Measurements from ENCODE around the gene IMPA2. TPM values are rescaled to one million over a fixed set of nuclear protein-coding genes. Genes with fewer than 3 reads are reported as not detected.
A peak's percentile ranks its signal among the peaks of the same experiment; 100 is the strongest.

Gene IMPA2
- total RNA-seq, 2 experiments from 2014 or later = 1.7 to 2.5 TPM

GRCh38 chr18:11980494-11981191, 664 bp upstream of the IMPA2 start:
- Histone ChIP-seq H3K27me3 (ENCODE audit: control insufficient read depth in 1 of 2, insufficient read depth in 2 of 2, low read length in 2 of 2) (no peaks in the 10 kb centered on the region), H3K4me1 (ENCODE audit: insufficient read depth, low read length) (peaks cover 19% of the 10 kb centered on the region), H3K9me3 (ENCODE audit: control insufficient read depth in 1 of 2, insufficient read depth in 1 of 2, low read length in 2 of 2) (no peaks in the 10 kb centered on the region), H3K4me3 (ENCODE audit: low read length) (peak overlapping the region; percentile 64), H3K36me3 (ENCODE audit: insufficient read depth, low read length) (no peaks in the 10 kb centered on the region), H3K27ac (ENCODE audit: low read depth in 1 of 2, low read length in 2 of 2) (no peak overlapping the region)
- peaks cover 12% of the 10 kb centered on the region for H3K4me1 Mint-ChIP-seq (ENCODE audit: low read depth)
- H3K9me3 Mint-ChIP-seq = no peaks in the 10 kb centered on the region
- H3K4me3 Mint-ChIP-seq = peak overlapping the region; percentile 93
- DNase-seq = peak in 13 of 14 experiments; percentile 41 to 98 (median 93)
- POLR2A ChIA-PET = interaction anchor here (0.6 to 3.6 kb wide), 9 partner anchors 11 to 1322 kb away, joined by 3 to 26 read pairs (median 6); partner anchors contain the start of genes AFG3L2, CEP76, CHMP1B and MPPE1
- H3K27ac Mint-ChIP-seq = peak overlapping the region; percentile 49
- intact Hi-C loops (cut with DNase I, micrococcal nuclease) = loop anchor here (1.0 to 5.0 kb wide), 5 partner anchors 33 to 1453 kb away; partner anchors contain the start of genes CHMP1B (in 2 of the 2), NAPG (in 2 of the 2), AFG3L2 (in 1 of the 2) and MPPE1 (in 1 of the 2)
- peak; percentile 94 for ATAC-seq (ENCODE audit: poor library complexity)
- H3K36me3 Mint-ChIP-seq (ENCODE audit: low read depth) = peaks cover 3% of the 10 kb centered on the region
- no peaks in the 10 kb centered on the region for H3K27me3 Mint-ChIP-seq
- TF ChIP-seq, protein P1, sequence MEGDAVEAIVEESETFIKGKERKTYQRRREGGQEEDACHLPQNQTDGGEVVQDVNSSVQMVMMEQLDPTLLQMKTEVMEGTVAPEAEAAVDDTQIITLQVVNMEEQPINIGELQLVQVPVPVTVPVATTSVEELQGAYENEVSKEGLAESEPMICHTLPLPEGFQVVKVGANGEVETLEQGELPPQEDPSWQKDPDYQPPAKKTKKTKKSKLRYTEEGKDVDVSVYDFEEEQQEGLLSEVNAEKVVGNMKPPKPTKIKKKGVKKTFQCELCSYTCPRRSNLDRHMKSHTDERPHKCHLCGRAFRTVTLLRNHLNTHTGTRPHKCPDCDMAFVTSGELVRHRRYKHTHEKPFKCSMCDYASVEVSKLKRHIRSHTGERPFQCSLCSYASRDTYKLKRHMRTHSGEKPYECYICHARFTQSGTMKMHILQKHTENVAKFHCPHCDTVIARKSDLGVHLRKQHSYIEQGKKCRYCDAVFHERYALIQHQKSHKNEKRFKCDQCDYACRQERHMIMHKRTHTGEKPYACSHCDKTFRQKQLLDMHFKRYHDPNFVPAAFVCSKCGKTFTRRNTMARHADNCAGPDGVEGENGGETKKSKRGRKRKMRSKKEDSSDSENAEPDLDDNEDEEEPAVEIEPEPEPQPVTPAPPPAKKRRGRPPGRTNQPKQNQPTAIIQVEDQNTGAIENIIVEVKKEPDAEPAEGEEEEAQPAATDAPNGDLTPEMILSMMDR (IDR thresholded peaks at IDR 0.05) = no peak
- CTCF ChIA-PET = interaction anchor here (0.8 kb wide), 1 partner anchor 15 kb away, joined by 3 read pairs; no protein-coding TSS in a partner anchor

DNA sequence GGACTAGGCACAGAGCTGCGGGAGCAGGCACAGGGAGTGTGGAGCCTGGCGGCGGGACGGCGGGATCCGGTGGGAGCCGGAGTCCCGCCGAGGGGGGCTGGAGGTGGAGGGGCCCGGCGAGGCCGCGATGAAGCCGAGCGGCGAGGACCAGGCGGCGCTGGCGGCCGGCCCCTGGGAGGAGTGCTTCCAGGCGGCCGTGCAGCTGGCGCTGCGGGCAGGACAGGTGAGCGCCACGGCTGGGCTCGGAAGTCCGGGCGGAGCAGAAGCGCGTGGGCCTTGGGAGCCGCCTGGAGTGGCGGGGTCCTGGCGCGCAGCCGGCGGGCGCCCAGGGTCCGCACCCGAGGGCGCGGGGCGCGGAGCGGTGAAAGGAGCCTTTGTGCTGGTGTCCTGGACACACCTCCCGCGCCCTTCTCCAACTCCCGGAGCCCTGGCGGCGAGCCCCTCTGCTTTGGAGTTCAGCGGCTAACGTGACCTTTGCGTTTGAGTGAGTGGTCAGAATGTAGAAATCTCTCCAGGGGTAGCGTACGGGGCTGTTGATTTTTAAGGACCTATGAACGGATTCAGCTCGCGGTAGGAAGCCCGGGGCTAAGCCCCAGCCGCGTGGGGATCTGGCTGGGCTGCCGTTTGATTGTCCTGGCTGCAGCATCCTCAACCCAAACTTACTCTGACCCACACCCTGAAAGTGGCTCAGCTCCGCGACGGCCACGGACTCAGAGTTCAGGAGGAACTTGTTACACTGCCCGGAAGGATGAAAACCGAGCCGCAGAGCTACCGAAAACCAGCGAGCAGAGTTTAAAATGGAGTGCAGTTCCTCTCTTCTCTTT, 448 bp downstream of the IMPA2 start:
- ATAC-seq (ENCODE audit: poor library complexity) (peak; percentile 0), DNase-seq (peak in 6 of 14 experiments; percentile 5 to 45 (median 28))
- H3K27me3 Mint-ChIP-seq = no peaks in the 10 kb centered on the region
- intact Hi-C loops (cut with DNase I, micrococcal nuclease) = loop anchor here (1.0 to 5.0 kb wide), 5 partner anchors 34 to 1454 kb away; partner anchors contain the start of genes CHMP1B (in 2 of the 2), NAPG (in 2 of the 2), AFG3L2 (in 1 of the 2) and MPPE1 (in 1 of the 2)
- peaks cover 12% of the 10 kb centered on the region for H3K4me1 Mint-ChIP-seq (ENCODE audit: low read depth)
- peak overlapping the region; percentile 49 for H3K27ac Mint-ChIP-seq
- no peaks in the 10 kb centered on the region for H3K9me3 Mint-ChIP-seq
- H3K27me3 ChIP-seq (ENCODE audit: control insufficient read depth in 1 of 2, insufficient read depth in 2 of 2, low read length in 2 of 2) = no peaks in the 10 kb centered on the region
- H3K4me1 ChIP-seq (ENCODE audit: insufficient read depth, low read length) = peaks cover 19% of the 10 kb centered on the region
- TF ChIP-seq, protein P1 (IDR thresholded peaks at IDR 0.05) = no peak
- H3K9me3 ChIP-seq (ENCODE audit: control insufficient read depth in 1 of 2, insufficient read depth in 1 of 2, low read length in 2 of 2) = no peaks in the 10 kb centered on the region
- ChIA-PET POLR2A (interaction anchor here (1.2 to 3.6 kb wide), 10 partner anchors 9 to 794 kb away, joined by 3 to 26 read pairs (median 6); partner anchors contain the start of genes AFG3L2, CEP76, CHMP1B and MPPE1), CTCF (interaction anchor here (0.5 to 0.6 kb wide), 2 partner anchors 13 to 111 kb away, joined by 3 read pairs; no protein-coding TSS in a partner anchor)
- H3K4me3 ChIP-seq (ENCODE audit: low read length) = peak overlapping the region; percentile 64
- H3K27ac ChIP-seq (ENCODE audit: low read depth in 1 of 2, low read length in 2 of 2) = no peak overlapping the region
- no peaks in the 10 kb centered on the region for H3K36me3 ChIP-seq (ENCODE audit: insufficient read depth, low read length)
- H3K36me3 Mint-ChIP-seq (ENCODE audit: low read depth) = peaks cover 3% of the 10 kb centered on the region
- peak overlapping the region; percentile 92 for H3K4me3 Mint-ChIP-seq

DNA sequence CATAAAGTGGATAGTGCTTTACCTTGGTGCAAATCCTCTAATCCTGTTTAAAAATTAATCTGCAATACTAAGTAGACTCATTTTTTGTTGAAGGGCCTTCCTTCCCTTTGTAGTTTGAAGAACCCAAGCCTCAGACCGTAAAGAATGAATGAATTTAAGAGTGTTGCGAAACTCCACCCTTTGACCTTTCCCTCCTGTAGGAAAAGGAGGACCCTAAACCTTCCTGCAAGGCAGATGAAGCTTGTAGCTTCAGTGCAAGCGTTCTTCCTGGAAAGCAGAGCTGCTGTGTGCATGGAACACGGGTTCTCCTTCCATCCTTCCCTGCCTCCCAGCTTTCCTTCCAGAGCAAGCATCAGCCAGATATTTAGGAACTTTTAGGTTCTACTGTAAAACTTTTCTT, 1.7 kb downstream of the IMPA2 start:
- H3K4me3 ChIP-seq (ENCODE audit: low read length) = no peak overlapping the region
- POLR2A ChIA-PET = interaction anchor here (3.6 kb wide), 1 partner anchor 134 kb away, joined by 26 read pairs; the partner anchor contains the start of gene CHMP1B

More for the DNA sequence above, 1.7 kb downstream of the IMPA2 start:
- H3K27me3 ChIP-seq (ENCODE audit: control insufficient read depth in 1 of 2, insufficient read depth in 2 of 2, low read length in 2 of 2) = no peaks in the 10 kb centered on the region
- Mint-ChIP-seq H3K36me3 (ENCODE audit: low read depth) (peaks cover 3% of the 10 kb centered on the region), H3K27ac (no peak overlapping the region), H3K4me3 (peak overlapping the region; percentile 92), H3K4me1 (ENCODE audit: low read depth) (peaks cover 12% of the 10 kb centered on the region), H3K27me3 (no peaks in the 10 kb centered on the region), H3K9me3 (no peaks in the 10 kb centered on the region)
- H3K36me3 ChIP-seq (ENCODE audit: insufficient read depth, low read length) = no peaks in the 10 kb centered on the region
- CTCF ChIA-PET = interaction anchor here (1.0 kb wide), 1 partner anchor 13 kb away, joined by 4 read pairs; no protein-coding TSS in a partner anchor
- DNase-seq (no peak), ATAC-seq (ENCODE audit: poor library complexity) (no peak)
- H3K27ac ChIP-seq (ENCODE audit: low read depth in 1 of 2, low read length in 2 of 2) = no peak overlapping the region
- intact Hi-C loops (cut with DNase I, micrococcal nuclease) = loop anchor here (5.0 kb wide), 2 partner anchors 36 to 1456 kb away; partner anchors contain the start of gene NAPG (in 2 of the 2)
- TF ChIP-seq, protein P1 (IDR thresholded peaks at IDR 0.05) = no peak
- H3K9me3 ChIP-seq (ENCODE audit: control insufficient read depth in 1 of 2, insufficient read depth in 1 of 2, low read length in 2 of 2) = no peaks in the 10 kb centered on the region
- H3K4me1 ChIP-seq (ENCODE audit: insufficient read depth, low read length) = peaks cover 19% of the 10 kb centered on the region
